SK-N-SH (cell line): ENCODE measurements around the gene CEL. TPM values are rescaled to one million over a fixed set of nuclear protein-coding genes. Genes with fewer than 3 reads are reported as not detected.
A peak's percentile ranks its signal among the peaks of the same experiment; 100 is the strongest.
"Not testable (repeated sequence)": the region's sequence is repeated elsewhere in the genome, so short reads cannot be mapped to it uniquely, and the experiment has no call there.

Experiments used
- CTCF ChIA-PET: fragments of 300-600, 350-600 bp; formaldehyde crosslinking; extraction: SDS; loops from one replicate; lab custom pipeline; 2021; lab: Yijun Ruan, JAX
- POLR2A ChIA-PET: fragments of 350-600 bp; sonication (Branson Sonifier 250); formaldehyde crosslinking; extraction: SDS; loops from one replicate; lab custom pipeline; 2020; ENCODE audit warnings: antibody characterized with exemption, inconsistent platforms; lab: Yijun Ruan, JAX
- DNase-seq: peaks from one replicate; pipeline ENCODE4 v3.0.0; 2012
- H2AFZ ChIP-seq: fragments of 200-600 bp; sonication (generic); 2 replicates; pipeline ENCODE4 v1.8.1; 2016; ENCODE audit warnings: antibody characterized with exemption, mild to moderate bottlenecking, low read depth
- H3F3A ChIP-seq: fragments of 200-600 bp; sonication (generic); replicated peaks from 2 replicates; pipeline ENCODE3; 2016; ENCODE audit warnings: antibody characterized with exemption, mild to moderate bottlenecking; ENCODE audit not compliant: insufficient read depth
- H3K27ac ChIP-seq, 2 experiments: fragments of 200-500 bp in 1 of 2; fragments of 200-600 bp in 1 of 2; sonication (Bioruptor generic) in 1 of 2; sonication (generic), shearing (Covaris generic) in 1 of 2; 2 replicates each; pipeline versions ENCODE4 v1.5.1 to v1.6.1; 2014 to 2016; ENCODE audit warnings: low read depth in 2 of 2, inconsistent platforms in 1 of 2, low read length in 1 of 2, mild to moderate bottlenecking in 1 of 2, mixed read lengths in 1 of 2
- H3K27me3 ChIP-seq: fragments of 200-600 bp; sonication (generic), shearing (Covaris generic); 2 replicates; pipeline ENCODE4 v1.6.1; 2016; ENCODE audit warnings: mixed run types; ENCODE audit not compliant: insufficient read depth
- H3K36me3 ChIP-seq, 2 experiments: fragments of 200-500 bp in 1 of 2; fragments of 200-600 bp in 1 of 2; sonication (Bioruptor generic) in 1 of 2; sonication (generic) in 1 of 2; replicated peaks in 1 of 2; 2 replicates each; pipeline versions ENCODE3 to v1.5.1; 2014 to 2016; ENCODE audit warnings: low read length in 1 of 2, mild to moderate bottlenecking in 1 of 2; ENCODE audit not compliant: insufficient read depth in 2 of 2, control insufficient read depth in 1 of 2
- H3K4me1 ChIP-seq, 2 experiments: fragments of 200-500 bp in 1 of 2; fragments of 200-600 bp in 1 of 2; sonication (Bioruptor generic) in 1 of 2; sonication (generic), shearing (Covaris generic) in 1 of 2; 2 replicates each; pipeline versions ENCODE4 v1.5.1 to v1.6.1; 2014 to 2016; ENCODE audit warnings: low read depth in 1 of 2, low read length in 1 of 2, mixed run types in 1 of 2; ENCODE audit not compliant: insufficient read depth in 2 of 2, control insufficient read depth in 1 of 2
- H3K4me2 ChIP-seq: fragments of 200-600 bp; sonication (generic), shearing (Covaris generic); 2 replicates; pipeline ENCODE4 v1.6.1; 2017; ENCODE audit warnings: mixed run types
- H3K4me3 ChIP-seq, 2 experiments: fragments of 200-500 bp in 1 of 2; fragments of 200-600 bp in 1 of 2; sonication (Bioruptor generic) in 1 of 2; sonication (generic), shearing (Covaris generic) in 1 of 2; 2 replicates each; pipeline versions ENCODE4 v1.5.1 to v1.8.1; 2014 to 2016; ENCODE audit warnings: low read depth in 2 of 2, inconsistent platforms in 1 of 2, low read length in 1 of 2, mild to moderate bottlenecking in 1 of 2, mixed read lengths in 1 of 2, moderate library complexity in 1 of 2
- H3K79me2 ChIP-seq: fragments of 200-600 bp; sonication (generic); 2 replicates; pipeline ENCODE4 v1.8.1; 2017; ENCODE audit warnings: mild to moderate bottlenecking; ENCODE audit not compliant: insufficient read depth
- H3K9ac ChIP-seq: fragments of 200-600 bp; sonication (generic); 2 replicates; pipeline ENCODE4 v1.6.1; 2017; ENCODE audit warnings: mixed run types
- H3K9me2 ChIP-seq: fragments of 200-600 bp; sonication (generic); 2 replicates; pipeline ENCODE4 v1.6.1; 2017; ENCODE audit warnings: mixed run types
- H3K9me3 ChIP-seq: fragments of 200-600 bp; sonication (generic); 2 replicates; pipeline ENCODE4 v1.6.1; 2017; ENCODE audit warnings: mixed run types, mild to moderate bottlenecking, moderate library complexity
- H4K20me1 ChIP-seq: fragments of 200-600 bp; sonication (generic); 2 replicates; pipeline ENCODE4 v1.6.1; 2017; ENCODE audit warnings: mild to moderate bottlenecking, mixed run types; ENCODE audit not compliant: insufficient read depth
- EZH2phosphoT487 ChIP-seq: fragments of 200-600 bp; sonication (generic); IDR thresholded peaks from 2 replicates; pipeline ENCODE4 v1.6.1; 2017; ENCODE audit warnings: low read depth, mixed run types, mild to moderate bottlenecking, antibody characterized with exemption, moderate library complexity, borderline replicate concordance
- FOXM1 ChIP-seq: IDR thresholded peaks from 2 replicates; pipeline ENCODE4 v1.4.0; 2012; ENCODE audit warnings: low read depth, mild to moderate bottlenecking
- GABPA ChIP-seq: IDR thresholded peaks from 2 replicates; pipeline ENCODE4 v1.4.0; 2012; ENCODE audit warnings: low read depth, mild to moderate bottlenecking
- JUND ChIP-seq: IDR thresholded peaks from 2 replicates; pipeline ENCODE4 v1.4.0; 2012
- MEF2A ChIP-seq: IDR thresholded peaks from 2 replicates; pipeline ENCODE4 v1.4.0; 2012; ENCODE audit warnings: low read depth, borderline replicate concordance
- MXI1 ChIP-seq: IDR thresholded peaks from 2 replicates; pipeline ENCODE4 v1.6.1; 2012; ENCODE audit warnings: mild to moderate bottlenecking, low read depth, low read length, improper control_type of control experiment
- POLR2AphosphoS5 ChIP-seq: IDR thresholded peaks from 2 replicates; pipeline ENCODE4 v1.6.1; 2012; ENCODE audit warnings: low read depth, low read length
- SMC3 ChIP-seq: IDR thresholded peaks from 2 replicates; pipeline ENCODE4 v1.6.1; 2012; ENCODE audit warnings: low read depth, low read length, improper control_type of control experiment
- TAF1 ChIP-seq: IDR thresholded peaks from 2 replicates; pipeline ENCODE4 v1.6.1; 2012; ENCODE audit warnings: low read depth, mild to moderate bottlenecking, low read length, moderate library complexity, borderline replicate concordance
- TCF12 ChIP-seq: IDR thresholded peaks from 2 replicates; pipeline ENCODE4 v1.4.0; 2012
- WGBS: methylation state at CpG from one replicate; pipeline ENCODE4 v1.1.6; 2017; ENCODE audit warnings: low lambda C conversion rate; 5-methylcytosine and 5-hydroxymethylcytosine counted together
- polyA plus RNA-seq, 3 experiments: library from polyadenylated mRNA; depleted of rRNA; stranded (reverse); fragments of >200 nt; gene quantifications; 2 replicates each; pipeline ENCODE4 v1.2.3, GENCODE V29; 2012
- TF ChIP-seq, protein P1 (sequence below): IDR thresholded peaks from 2 replicates; pipeline ENCODE4 v1.4.0; 2012; ENCODE audit warnings: low read depth, borderline replicate concordance
- TF ChIP-seq, protein P2 (sequence below): IDR thresholded peaks from 2 replicates; pipeline ENCODE4 v1.4.0; 2012; ENCODE audit warnings: low read depth, borderline replicate concordance
- TF ChIP-seq, protein P3 (sequence below): fragments of 150-350 bp; IDR thresholded peaks from 2 replicates; pipeline ENCODE4 v1.6.1; 2017; ENCODE audit warnings: antibody characterized with exemption, low read length, low read depth, borderline replicate concordance

CEL gene
- polyA plus RNA-seq, 1 of the 3 experiments (the other 2 are of a cell fraction) = 0.87 TPM

DNA sequence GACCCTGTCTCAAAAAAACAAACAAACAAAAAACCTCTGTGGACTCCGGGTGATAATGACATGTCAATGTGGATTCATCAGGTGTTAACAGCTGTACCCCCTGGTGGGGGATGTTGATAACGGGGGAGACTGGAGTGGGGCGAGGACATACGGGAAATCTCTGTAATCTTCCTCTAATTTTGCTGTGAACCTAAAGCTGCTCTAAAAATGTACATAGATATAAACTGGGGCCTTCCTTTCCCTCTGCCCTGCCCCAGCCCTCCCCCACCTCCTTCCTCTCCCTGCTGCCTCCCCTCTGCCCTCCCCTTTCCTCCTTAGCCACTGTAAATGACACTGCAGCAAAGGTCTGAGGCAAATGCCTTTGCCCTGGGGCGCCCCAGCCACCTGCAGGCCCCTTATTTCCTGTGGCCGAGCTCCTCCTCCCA, 1.4 kb upstream of the CEL start:
- H3K4me2 ChIP-seq = no peak overlapping the region
- ChIA-PET POLR2A (no interaction called here), CTCF (interaction anchor here (1.9 to 4.0 kb wide), 2 partner anchors 19 to 85 kb away, joined by 4 to 28 read pairs; no protein-coding TSS in a partner anchor)

DNA sequence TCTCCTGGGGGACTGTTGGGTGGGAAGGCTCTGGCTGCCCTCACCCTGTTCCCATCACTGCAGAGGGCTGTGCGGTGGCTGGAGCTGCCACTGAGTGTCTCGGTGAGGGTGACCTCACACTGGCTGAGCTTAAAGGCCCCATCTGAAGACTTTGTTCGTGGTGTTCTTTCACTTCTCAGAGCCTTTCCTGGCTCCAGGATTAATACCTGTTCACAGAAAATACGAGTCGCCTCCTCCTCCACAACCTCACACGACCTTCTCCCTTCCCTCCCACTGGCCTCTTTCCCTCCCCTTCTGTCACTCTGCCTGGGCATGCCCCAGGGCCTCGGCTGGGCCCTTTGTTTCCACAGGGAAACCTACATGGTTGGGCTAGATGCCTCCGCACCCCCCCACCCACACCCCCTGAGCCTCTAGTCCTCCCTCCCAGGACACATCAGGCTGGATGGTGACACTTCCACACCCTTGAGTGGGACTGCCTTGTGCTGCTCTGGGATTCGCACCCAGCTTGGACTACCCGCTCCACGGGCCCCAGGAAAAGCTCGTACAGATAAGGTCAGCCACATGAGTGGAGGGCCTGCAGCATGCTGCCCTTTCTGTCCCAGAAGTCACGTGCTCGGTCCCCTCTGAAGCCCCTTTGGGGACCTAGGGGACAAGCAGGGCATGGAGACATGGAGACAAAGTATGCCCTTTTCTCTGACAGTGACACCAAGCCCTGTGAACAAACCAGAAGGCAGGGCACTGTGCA, 590 bp upstream of the CEL start:
- H3K4me2 ChIP-seq, H3K4me3 ChIP-seq, H3K9me3 ChIP-seq, H3K27me3 ChIP-seq, H3K79me2 ChIP-seq, POLR2A ChIA-PET, H4K20me1 ChIP-seq, H3K9ac ChIP-seq, H3K9me2 ChIP-seq, H3F3A ChIP-seq, H2AFZ ChIP-seq: not testable (repeated sequence)
- peak; percentile 23 for DNase-seq
- Histone ChIP-seq H3K4me1 (peaks cover 0 to 21% of the 10 kb centered on the region in 2 experiments; a peak in 1 of 4 replicates), H3K27ac (peak overlapping the region in 1 of 2 experiments; percentile 51; a peak in 1 of 4 replicates), H3K36me3 (peaks cover 0 to 18% of the 10 kb centered on the region in 2 experiments)
- WGBS = 88% methylated on average over 12 of the region's 14 CpGs
- CTCF ChIA-PET = interaction anchor here (1.9 to 4.0 kb wide), 2 partner anchors 18 to 84 kb away, joined by 4 to 28 read pairs; no protein-coding TSS in a partner anchor

More for the DNA sequence above, 1.4 kb upstream of the CEL start:
- no peaks in the 10 kb centered on the region for H3K9me2 ChIP-seq
- H3F3A ChIP-seq = no peaks in the 10 kb centered on the region
- no peak overlapping the region for H3K9ac ChIP-seq
- no peak overlapping the region for H2AFZ ChIP-seq
- TF ChIP-seq, protein P1, sequence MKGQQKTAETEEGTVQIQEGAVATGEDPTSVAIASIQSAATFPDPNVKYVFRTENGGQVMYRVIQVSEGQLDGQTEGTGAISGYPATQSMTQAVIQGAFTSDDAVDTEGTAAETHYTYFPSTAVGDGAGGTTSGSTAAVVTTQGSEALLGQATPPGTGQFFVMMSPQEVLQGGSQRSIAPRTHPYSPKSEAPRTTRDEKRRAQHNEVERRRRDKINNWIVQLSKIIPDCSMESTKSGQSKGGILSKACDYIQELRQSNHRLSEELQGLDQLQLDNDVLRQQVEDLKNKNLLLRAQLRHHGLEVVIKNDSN = no peak
- TF ChIP-seq, protein P2, sequence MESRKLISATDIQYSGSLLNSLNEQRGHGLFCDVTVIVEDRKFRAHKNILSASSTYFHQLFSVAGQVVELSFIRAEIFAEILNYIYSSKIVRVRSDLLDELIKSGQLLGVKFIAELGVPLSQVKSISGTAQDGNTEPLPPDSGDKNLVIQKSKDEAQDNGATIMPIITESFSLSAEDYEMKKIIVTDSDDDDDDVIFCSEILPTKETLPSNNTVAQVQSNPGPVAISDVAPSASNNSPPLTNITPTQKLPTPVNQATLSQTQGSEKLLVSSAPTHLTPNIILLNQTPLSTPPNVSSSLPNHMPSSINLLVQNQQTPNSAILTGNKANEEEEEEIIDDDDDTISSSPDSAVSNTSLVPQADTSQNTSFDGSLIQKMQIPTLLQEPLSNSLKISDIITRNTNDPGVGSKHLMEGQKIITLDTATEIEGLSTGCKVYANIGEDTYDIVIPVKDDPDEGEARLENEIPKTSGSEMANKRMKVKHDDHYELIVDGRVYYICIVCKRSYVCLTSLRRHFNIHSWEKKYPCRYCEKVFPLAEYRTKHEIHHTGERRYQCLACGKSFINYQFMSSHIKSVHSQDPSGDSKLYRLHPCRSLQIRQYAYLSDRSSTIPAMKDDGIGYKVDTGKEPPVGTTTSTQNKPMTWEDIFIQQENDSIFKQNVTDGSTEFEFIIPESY = no peak
- no peak for TF ChIP-seq MXI1
- no peak for TF ChIP-seq TAF1
- TF ChIP-seq FOXM1 = no peak
- no peak for TF ChIP-seq GABPA
- TF ChIP-seq, protein P3, sequence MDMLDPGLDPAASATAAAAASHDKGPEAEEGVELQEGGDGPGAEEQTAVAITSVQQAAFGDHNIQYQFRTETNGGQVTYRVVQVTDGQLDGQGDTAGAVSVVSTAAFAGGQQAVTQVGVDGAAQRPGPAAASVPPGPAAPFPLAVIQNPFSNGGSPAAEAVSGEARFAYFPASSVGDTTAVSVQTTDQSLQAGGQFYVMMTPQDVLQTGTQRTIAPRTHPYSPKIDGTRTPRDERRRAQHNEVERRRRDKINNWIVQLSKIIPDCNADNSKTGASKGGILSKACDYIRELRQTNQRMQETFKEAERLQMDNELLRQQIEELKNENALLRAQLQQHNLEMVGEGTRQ = no peak
- TF ChIP-seq JUND = no peak
- no peak for TF ChIP-seq SMC3
- no peak for TF ChIP-seq MEF2A
- no peak for TF ChIP-seq TCF12
- TF ChIP-seq EZH2phosphoT487 = no peak
- no peak for TF ChIP-seq POLR2AphosphoS5
- peak; percentile 24 for DNase-seq
- H3K9me3 ChIP-seq = no peaks in the 10 kb centered on the region
- no peaks in the 10 kb centered on the region for H3K79me2 ChIP-seq
- no peaks in the 10 kb centered on the region for H3K27me3 ChIP-seq
- H4K20me1 ChIP-seq = no peaks in the 10 kb centered on the region
- peak overlapping the region in 1 of 2 experiments; percentile 31; a peak in 1 of 4 replicates for H3K27ac ChIP-seq
- H3K4me3 ChIP-seq = no peak overlapping the region
- 97% methylated on average over 6 of the region's 6 CpGs for WGBS
- H3K36me3 ChIP-seq = peaks cover 2 to 24% of the 10 kb centered on the region in 2 experiments
- peaks cover 0 to 26% of the 10 kb centered on the region in 2 experiments; a peak in 1 of 4 replicates for H3K4me1 ChIP-seq

DNA sequence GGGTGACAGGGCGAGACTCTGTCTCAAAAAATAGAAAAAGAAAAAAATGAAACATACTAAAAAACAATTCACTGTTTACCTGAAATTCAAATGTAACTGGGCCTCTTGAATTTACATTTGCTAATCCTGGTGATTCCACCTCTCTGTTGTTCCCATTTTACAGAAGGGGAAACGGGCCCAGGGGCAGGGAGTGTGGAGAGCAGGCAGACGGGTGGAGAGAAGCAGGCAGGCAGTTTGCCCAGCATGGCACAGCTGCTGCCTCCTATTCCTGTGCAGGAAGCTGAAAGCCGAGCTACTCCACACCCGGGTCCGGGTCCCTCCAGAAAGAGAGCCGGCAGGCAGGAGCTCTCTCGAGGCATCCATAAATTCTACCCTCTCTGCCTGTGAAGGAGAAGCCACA, 788 bp downstream of the CEL start:
- CTCF ChIA-PET, H3K9me3 ChIP-seq, H3K79me2 ChIP-seq: not testable (repeated sequence)

More for the DNA sequence above, 788 bp downstream of the CEL start:
- H3K27ac ChIP-seq, H4K20me1 ChIP-seq, H3K4me2 ChIP-seq, H3K9me2 ChIP-seq, H3K36me3 ChIP-seq, H2AFZ ChIP-seq, H3K9ac ChIP-seq, DNase-seq, H3F3A ChIP-seq, H3K27me3 ChIP-seq, POLR2A ChIA-PET, H3K4me3 ChIP-seq: not testable (repeated sequence)
- WGBS = 79% methylated on average over 2 of the region's 8 CpGs
- peaks cover 0 to 21% of the 10 kb centered on the region in 2 experiments; a peak in 1 of 4 replicates for H3K4me1 ChIP-seq
